IPS DF 6.9 (cell line): Measurements from ENCODE around the gene GLI3.

Source experiments
- DNase-seq: peaks from one replicate; pipeline ENCODE4 v3.0.0-alpha.2; 2013; ENCODE audit warnings: low read depth, low spot score
- H3K27ac ChIP-seq: one replicate; pipeline ENCODE4 v1.5.1; 2013; ENCODE audit warnings: low read length, control low read depth
- H3K27me3 ChIP-seq: 2 replicates; pipeline ENCODE4 v1.6.1; 2013; ENCODE audit warnings: mild to moderate bottlenecking, low read length; ENCODE audit not compliant: control insufficient read depth, insufficient read depth
- H3K36me3 ChIP-seq: 2 replicates; pipeline ENCODE4 v1.6.1; 2013; ENCODE audit warnings: low read length; ENCODE audit not compliant: control insufficient read depth, insufficient read depth
- H3K4me1 ChIP-seq: 2 replicates; pipeline ENCODE4 v1.6.1; 2013; ENCODE audit warnings: low read length; ENCODE audit not compliant: control insufficient read depth, insufficient read depth
- H3K4me3 ChIP-seq: 2 replicates; pipeline ENCODE4 v1.5.1; 2013; ENCODE audit warnings: mild to moderate bottlenecking, low read length
- H3K9me3 ChIP-seq: 2 replicates; pipeline ENCODE4 v1.6.1; 2013; ENCODE audit warnings: low read length, inconsistent platforms; ENCODE audit not compliant: control insufficient read depth, insufficient read depth
- WGBS: extraction: QIAGEN DNeasy Blood & Tissue Kit; methylation state at CpG from one replicate; pipeline ENCODE4 v1.1.7; 2013; ENCODE audit warnings: mixed read lengths, missing lambda C conversion rate; ENCODE audit not compliant: insufficient read length, insufficient coverage; 5-methylcytosine and 5-hydroxymethylcytosine counted together

Gene GLI3

GRCh38 chr7:42152329-42153205, 84.4 kb downstream of the GLI3 start:
- 0 out of 2 replicates have a peak, but pooled peaks cover 2% of the 10 kb centered on the region for H3K4me1 ChIP-seq

GRCh38 chr7:42151309-42151708, 85.7 kb downstream of the GLI3 start:
- no peak for DNase-seq
- H3K9me3 ChIP-seq, result no peaks in the 10 kb centered on the region
- no peaks in the 10 kb centered on the region for H3K27me3 ChIP-seq
- no peak overlapping the region for H3K4me3 ChIP-seq
- H3K36me3 ChIP-seq, result no peaks in the 10 kb centered on the region
- H3K4me1 ChIP-seq, result 0 out of 2 replicates have a peak, but pooled peaks cover 1% of the 10 kb centered on the region
- no peak overlapping the region for H3K27ac ChIP-seq
- WGBS, result no CpG with 5 or more reads among the region's 7 CpGs

More at GRCh38 chr7:42152329-42153205, 84.4 kb downstream of the GLI3 start:
- Histone ChIP-seq H3K36me3 (no peaks in the 10 kb centered on the region), H3K4me3 (no peak overlapping the region), H3K9me3 (no peaks in the 10 kb centered on the region), H3K27ac (no peak overlapping the region), H3K27me3 (no peaks in the 10 kb centered on the region)
- DNase-seq, result no peak
- no CpG with 5 or more reads among the region's 11 CpGs for WGBS

- H3K36me3 ChIP-seq, result no peaks in the 10 kb centered on the region
- no peaks in the 10 kb centered on the region for H3K9me3 ChIP-seq
- H3K4me3 ChIP-seq, result no peak overlapping the region
- no peak overlapping the region for H3K27ac ChIP-seq
- DNase-seq, result no peak
- H3K4me1 ChIP-seq, result no peaks in the 10 kb centered on the region
- no peaks in the 10 kb centered on the region for H3K27me3 ChIP-seq
Observed at GRCh38 chr7:42145539-42145938, 91.5 kb downstream of the GLI3 start.

- Histone ChIP-seq H3K27me3 (no peaks in the 10 kb centered on the region), H3K4me1 (no peaks in the 10 kb centered on the region), H3K36me3 (no peaks in the 10 kb centered on the region), H3K9me3 (no peaks in the 10 kb centered on the region), H3K27ac (no peak overlapping the region), H3K4me3 (no peak overlapping the region)
- no peak for DNase-seq
- WGBS, result no CpG with 5 or more reads among the region's 4 CpGs
Observed at GRCh38 chr7:42144604-42145003, 92.4 kb downstream of the GLI3 start.

GRCh38 chr7:42143711-42144600, 93.1 kb downstream of the GLI3 start:
- DNase-seq, result no peak
- H3K27ac ChIP-seq, result no peak overlapping the region
- H3K4me1 ChIP-seq, result no peaks in the 10 kb centered on the region
- WGBS, result no CpG with 5 or more reads among the region's 14 CpGs
- H3K4me3 ChIP-seq, result no peak overlapping the region
- H3K9me3 ChIP-seq, result no peaks in the 10 kb centered on the region
- H3K36me3 ChIP-seq, result no peaks in the 10 kb centered on the region
- no peaks in the 10 kb centered on the region for H3K27me3 ChIP-seq

- Histone ChIP-seq H3K9me3 (no peaks in the 10 kb centered on the region), H3K27me3 (no peaks in the 10 kb centered on the region), H3K4me3 (no peak overlapping the region), H3K27ac (no peak overlapping the region), H3K4me1 (no peaks in the 10 kb centered on the region), H3K36me3 (no peaks in the 10 kb centered on the region)
- no peak for DNase-seq
- no CpG with 5 or more reads among the region's 4 CpGs for WGBS
Observed at GRCh38 chr7:42142089-42142488, 94.9 kb downstream of the GLI3 start.

GRCh38 chr7:42139751-42140150, 97.3 kb downstream of the GLI3 start:
- no peak for DNase-seq
- H3K9me3 ChIP-seq, result no peaks in the 10 kb centered on the region
- no peaks in the 10 kb centered on the region for H3K27me3 ChIP-seq
- no peaks in the 10 kb centered on the region for H3K4me1 ChIP-seq
- WGBS, result no CpG with 5 or more reads among the region's 4 CpGs
- no peaks in the 10 kb centered on the region for H3K36me3 ChIP-seq
- no peak overlapping the region for H3K27ac ChIP-seq
- H3K4me3 ChIP-seq, result no peak overlapping the region

- H3K9me3 ChIP-seq, result no peaks in the 10 kb centered on the region
- no CpG with 5 or more reads among the region's 6 CpGs for WGBS
- H3K4me3 ChIP-seq, result no peak overlapping the region
- DNase-seq, result no peak
- H3K36me3 ChIP-seq, result no peaks in the 10 kb centered on the region
- H3K4me1 ChIP-seq, result no peaks in the 10 kb centered on the region
- H3K27ac ChIP-seq, result no peak overlapping the region
- no peaks in the 10 kb centered on the region for H3K27me3 ChIP-seq
Observed at GRCh38 chr7:42138691-42139090, 98.3 kb downstream of the GLI3 start.

- no CpG with 5 or more reads among the region's 4 CpGs for WGBS
- Histone ChIP-seq H3K27ac (no peak overlapping the region), H3K36me3 (no peaks in the 10 kb centered on the region), H3K4me3 (no peak overlapping the region), H3K4me1 (no peaks in the 10 kb centered on the region), H3K27me3 (no peaks in the 10 kb centered on the region), H3K9me3 (no peaks in the 10 kb centered on the region)
- no peak for DNase-seq
Observed at GRCh38 chr7:42137941-42138340, 99.1 kb downstream of the GLI3 start.

GRCh38 chr7:42137431-42137830, 99.6 kb downstream of the GLI3 start:
- Histone ChIP-seq H3K27ac (no peak overlapping the region), H3K27me3 (no peaks in the 10 kb centered on the region), H3K4me1 (no peaks in the 10 kb centered on the region), H3K9me3 (no peaks in the 10 kb centered on the region), H3K4me3 (no peak overlapping the region), H3K36me3 (no peaks in the 10 kb centered on the region)
- no peak for DNase-seq
- no CpG with 5 or more reads among the region's 3 CpGs for WGBS
